Measurements from ENCODE around the gene GRB7.
A peak's percentile ranks its signal among the peaks of the same experiment; 100 is the strongest.
"Not testable (repeated sequence)": the region's sequence is repeated elsewhere in the genome, so short reads cannot be mapped to it uniquely, and the experiment has no call there.

The GRB7 gene

DNA sequence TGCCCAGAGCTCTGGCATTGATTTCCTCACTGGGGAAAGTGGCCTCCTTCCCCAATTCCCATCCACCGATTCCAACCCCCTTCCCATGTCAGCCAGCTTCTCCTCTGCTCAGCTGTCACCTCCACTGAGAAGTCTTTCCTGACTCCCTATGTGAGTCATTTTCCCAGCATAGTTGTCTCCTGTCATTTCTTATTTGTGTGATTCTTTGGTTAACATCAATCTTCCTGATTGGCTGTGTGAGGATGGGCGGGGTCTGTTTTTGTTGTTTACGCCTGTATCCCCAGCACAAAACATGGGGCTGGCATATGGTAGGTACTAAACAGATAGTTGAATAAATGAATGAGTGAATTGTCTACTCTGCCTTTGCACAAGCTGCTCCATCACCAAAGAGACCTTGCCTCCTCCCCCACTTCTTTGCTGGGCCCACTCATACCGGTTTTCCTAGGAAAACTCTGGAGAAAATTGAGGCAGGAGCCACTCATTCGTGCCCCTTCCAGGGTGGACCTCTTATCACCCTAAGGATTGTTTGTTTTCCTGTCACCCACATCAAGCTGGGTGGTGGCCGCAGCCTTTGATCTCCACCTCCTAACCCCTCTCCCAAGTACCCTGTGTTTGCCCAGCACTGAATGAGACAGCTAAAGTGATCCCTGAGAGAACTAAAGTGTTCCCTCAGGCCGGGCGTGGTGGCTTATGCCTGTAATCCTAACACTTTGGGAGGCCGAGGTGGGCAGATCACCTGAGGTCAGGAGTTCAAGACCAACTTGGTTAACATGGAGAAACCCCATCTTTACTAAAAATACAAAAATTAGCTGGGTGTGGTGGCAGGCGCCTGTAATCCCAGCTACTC lies 1.2 kb upstream of the GRB7 start:
- no peak for DNase-seq

DNA sequence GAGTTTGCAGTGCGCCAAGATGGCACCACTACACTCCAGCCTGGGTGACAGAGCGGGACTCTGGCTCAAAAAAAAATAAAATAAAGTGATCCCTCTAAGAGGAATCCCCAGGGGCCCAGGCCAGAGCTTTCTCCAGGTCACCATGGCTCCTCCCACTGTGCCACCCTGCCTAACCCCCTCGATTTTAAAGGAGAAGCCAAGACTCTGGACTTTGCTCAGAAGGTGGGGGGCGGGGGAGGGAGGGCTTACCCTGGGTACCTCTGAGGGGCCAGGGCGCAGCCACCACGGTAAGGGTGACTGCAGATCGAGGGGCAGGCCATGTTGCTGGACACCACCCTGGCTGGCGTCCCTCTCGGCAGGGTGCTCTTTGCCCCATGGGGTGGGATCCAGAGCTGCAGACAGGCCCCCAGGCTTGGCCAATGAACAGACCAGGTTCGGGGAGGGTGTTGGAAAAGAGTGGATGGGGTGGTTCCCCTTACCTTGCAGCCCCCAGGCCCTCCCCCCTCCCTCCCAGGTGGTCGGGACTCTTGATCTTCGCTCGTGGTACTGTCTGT lies 455 bp upstream of the GRB7 start:
- DNase-seq = no peak

DNA sequence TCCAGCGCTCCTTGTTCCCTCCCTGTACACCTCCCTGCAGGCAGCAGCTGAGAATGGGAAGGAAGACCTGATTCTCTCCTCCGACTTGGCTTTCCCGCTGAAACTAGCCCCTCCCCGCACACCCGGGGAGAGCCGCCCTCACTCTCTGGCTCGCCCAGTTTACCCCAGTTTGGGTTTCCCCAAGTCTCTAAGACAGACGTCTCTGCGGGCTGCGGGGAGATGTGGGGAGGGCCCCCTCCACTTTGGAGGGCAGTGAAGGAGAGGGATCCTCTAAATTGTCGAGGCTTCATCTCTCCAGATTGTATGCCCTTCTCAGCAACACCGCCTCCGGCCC lies 797 bp downstream of the GRB7 start:
- no peak for DNase-seq

DNA sequence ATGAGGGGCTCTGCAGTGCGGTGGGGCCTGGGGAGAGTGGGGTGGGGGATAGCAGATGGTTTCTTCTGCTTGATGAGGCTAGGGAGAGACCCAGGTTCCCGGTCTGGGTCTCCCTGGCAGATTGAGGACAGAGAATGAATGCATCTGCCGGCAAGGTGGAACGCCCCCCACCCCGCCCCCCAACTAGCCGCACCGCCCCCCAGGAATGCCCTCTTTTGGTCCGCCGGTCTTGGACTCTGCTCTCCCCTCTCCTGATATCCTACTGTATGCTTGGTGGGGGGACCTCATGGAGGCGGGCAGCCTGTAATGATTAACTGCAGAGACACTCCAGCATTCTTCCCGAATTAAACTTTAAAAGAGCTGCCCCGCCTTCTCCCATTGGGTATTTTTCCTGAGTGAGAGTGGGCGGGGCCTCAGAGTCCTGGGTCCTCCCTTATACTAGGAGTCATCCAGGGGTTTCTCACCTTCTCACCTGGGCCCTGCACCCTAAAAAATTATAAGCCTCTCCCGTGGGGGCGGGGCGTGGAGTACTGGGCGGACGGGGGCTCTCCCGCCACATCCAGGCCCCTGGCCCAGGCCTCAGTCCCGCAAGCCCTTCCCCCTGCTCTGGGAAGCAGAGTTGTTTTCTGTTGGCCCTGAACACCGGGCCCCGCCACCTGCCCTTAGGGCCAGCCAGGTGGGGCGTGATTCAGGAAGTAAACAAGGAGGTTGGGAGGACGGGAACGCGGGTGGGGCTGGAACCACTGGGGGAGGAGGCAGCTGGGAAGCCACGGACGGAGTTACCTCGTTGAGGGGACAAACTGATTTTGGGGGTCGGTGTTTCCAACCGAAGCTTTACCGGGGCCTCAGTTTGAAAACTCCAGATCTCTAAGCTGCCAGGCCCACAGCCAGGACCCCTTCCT lies 1.5 kb downstream of the GRB7 start:
- DNase-seq = peak; percentile 26

DNA sequence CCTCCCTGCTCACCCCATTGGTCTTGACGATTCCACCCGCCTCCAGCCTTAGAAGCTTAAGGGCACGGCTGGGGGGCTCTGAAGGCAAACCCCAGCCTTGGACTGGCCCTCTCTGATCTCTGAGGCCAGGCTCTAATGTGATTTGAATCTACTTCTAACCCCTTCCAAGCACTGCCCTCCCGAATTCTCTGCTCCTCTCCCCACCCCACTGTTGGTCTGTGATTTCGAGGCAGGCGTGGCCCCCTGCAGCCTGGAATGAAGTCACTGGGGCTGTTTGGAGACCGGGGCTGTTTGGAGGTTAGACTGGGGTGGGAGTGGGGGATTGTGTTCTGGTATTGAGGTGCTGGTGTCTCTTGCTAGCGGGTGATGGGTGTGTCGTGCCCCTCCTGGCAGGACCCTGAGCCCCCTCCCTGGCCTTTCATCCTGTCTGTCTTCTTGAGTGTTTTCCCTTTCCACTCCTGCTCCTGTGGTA lies 2.2 kb downstream of the GRB7 start:
- DNase-seq = no peak

DNA sequence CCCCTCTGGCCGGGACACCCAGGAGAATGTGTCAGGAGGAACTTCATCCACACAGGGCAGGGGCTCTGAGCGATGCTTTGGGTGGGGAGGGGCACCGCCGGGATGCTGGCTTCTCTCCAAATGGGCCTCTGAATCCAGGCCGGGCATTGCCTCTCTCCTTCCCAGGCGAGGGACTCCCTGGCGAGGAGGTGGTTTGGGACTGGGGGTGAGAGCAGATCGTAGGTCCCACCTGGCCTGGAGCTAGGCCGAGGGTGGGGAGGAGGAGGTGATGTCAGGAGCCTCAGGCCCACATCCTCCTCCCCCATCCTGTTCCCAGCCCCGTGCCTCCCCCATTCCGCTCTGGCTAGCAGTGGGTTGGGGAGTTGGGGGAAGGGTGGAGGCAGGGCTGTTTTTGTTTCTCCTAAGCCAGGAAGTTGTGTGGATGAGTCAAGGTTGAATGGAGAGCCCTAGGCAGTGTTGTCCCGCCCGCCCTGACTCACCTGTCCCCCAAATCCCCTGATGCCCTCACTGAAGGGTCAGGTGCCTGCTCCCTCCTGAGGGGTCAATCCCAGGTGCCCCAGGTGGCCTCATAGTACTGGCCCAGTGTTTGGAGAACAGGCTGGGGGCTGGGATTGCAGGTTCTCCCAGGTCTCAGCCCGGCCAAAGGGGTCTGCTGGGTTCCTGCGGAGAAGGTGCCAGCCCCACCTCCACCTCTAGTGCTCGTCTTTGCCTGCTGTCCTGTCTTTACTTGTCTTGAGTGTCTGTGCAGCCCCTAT lies 2.8 kb downstream of the GRB7 start:
- DNase-seq = peak; percentile 41

DNA sequence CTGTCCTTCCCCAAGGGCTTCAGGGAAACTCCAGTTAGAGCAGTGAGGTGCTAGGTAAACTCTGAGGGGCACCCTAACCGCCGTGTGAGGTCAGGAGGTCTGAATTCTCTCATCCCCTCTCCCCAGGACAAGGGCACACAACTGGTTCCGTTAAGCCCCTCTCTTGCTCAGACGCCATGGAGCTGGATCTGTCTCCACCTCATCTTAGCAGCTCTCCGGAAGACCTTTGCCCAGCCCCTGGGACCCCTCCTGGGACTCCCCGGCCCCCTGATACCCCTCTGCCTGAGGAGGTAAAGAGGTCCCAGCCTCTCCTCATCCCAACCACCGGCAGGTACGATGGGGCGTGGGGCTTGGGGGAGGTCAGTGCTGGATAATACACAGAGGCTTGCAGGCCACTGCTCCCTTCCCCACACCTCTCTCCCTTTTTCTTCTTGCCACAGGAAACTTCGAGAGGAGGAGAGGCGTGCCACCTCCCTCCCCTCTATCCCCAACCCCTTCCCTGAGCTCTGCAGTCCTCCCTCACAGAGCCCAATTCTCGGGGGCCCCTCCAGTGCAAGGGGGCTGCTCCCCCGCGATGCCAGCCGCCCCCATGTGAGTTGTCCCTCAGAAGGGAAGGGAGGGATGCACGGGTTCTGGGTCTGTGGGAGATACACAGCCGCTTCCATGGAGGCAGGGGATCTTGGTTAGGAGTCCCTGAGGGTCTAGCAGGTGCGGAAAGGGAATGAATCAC lies 4.6 kb downstream of the GRB7 start:
- no peak for DNase-seq

DNA sequence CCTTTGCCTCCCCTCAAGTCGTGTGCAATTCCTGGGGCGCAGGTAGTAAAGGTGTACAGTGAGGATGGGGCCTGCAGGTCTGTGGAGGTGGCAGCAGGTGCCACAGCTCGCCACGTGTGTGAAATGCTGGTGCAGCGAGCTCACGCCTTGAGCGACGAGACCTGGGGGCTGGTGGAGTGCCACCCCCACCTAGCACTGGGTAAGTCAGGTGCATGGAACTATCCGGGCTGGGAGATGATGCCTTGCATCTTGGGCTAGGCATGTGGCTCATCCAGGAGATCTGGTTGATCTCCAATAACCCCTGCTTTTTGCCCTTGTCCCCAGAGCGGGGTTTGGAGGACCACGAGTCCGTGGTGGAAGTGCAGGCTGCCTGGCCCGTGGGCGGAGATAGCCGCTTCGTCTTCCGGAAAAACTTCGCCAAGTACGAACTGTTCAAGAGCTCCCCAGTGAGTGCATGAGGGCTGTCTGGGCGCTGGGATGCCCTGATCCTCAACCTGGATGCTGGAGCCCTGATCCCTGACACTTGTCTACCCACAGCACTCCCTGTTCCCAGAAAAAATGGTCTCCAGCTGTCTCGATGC lies 5.2 kb downstream of the GRB7 start:
- no peak for DNase-seq

DNA sequence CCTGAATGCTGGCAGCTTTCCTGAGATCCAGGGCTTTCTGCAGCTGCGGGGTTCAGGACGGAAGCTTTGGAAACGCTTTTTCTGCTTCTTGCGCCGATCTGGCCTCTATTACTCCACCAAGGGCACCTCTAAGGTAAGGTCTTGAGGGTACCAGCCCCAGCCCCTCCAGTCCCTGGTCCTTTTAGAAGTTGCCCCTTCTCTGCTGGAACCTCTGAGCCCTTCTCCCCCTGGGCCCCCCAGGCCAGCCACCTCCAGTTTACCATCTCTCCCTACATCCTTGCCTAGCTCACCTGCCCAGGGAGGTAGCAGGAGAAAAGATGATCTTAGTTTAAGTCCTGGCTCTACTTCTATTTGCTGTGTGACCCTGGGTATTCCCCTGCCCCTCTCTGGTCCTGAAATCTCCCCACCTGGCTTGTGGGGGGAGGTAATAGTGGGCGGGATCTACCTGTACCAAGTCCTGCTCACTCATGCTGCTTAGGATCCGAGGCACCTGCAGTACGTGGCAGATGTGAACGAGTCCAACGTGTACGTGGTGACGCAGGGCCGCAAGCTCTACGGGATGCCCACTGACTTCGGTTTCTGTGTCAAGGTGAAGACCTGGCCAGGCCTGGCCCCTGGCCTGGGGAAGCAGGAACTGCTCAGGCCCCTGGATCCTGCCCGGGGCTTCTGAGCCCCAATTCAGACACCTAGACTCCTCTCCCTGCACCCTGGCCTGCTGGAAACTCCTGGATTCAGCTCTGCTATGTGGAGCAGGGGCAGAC lies 6.5 kb downstream of the GRB7 start:
- DNase-seq = no peak

DNA sequence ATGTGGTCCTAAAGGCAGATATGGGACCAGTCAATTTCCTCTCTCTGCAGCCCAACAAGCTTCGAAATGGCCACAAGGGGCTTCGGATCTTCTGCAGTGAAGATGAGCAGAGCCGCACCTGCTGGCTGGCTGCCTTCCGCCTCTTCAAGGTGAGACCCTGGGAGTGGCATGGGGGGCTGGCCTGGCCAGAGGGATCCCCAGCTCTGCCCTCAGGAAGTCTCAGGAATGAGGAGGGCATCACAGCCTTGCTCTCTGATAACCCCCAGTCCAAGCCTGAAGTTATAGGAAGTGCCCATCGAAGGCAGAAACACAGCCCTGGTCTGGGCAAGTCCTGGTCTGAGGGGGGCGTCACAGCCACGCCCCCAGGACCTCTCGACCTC lies 7.1 kb downstream of the GRB7 start:
- DNase-seq = no peak

DNA sequence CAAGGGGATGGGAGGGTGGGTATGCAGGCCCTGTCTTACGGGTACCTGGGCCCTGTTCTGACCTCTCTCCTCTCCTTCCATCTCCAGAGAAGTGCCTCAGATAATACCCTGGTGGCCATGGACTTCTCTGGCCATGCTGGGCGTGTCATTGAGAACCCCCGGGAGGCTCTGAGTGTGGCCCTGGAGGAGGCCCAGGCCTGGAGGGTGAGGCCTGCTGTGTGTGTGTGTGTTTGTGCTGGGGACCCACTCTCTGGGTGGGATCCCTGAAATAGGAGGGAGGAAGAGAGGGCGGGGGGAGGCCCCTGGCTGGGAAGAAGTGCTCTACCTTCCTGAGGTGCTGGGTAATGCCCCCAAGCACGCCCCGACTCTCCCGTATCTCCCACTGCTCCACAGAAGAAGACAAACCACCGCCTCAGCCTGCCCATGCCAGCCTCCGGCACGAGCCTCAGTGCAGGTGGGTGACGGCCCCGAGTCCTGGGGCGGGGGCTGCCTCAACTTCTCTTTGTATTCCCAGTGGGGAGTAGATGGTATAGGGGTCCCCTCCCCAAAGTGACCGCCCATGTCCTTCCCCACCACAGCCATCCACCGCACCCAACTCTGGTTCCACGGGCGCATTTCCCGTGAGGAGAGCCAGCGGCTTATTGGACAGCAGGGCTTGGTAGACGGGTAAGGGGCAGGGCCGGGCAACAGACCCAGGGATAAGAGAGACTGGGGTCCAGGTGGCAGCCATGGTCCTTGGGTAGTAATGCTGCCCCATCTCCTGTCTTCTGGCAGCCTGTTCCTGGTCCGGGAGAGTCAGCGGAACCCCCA lies 7.8 kb downstream of the GRB7 start:
- DNase-seq = no peak

DNA sequence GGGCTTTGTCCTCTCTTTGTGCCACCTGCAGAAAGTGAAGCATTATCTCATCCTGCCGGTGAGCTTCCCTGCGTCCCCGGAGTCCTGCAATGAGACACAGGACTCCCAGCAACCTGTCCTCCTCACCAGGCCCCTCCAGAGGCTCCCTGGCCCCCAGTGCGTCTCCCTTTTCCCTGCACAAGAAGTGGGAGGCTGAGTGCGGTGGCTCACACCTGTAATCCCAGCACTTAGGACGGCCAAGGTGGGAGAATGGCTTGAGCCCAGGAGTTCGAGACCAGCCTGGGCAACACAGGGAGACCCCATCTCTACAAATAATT lies 8.4 kb downstream of the GRB7 start:
- DNase-seq = no peak

DNA sequence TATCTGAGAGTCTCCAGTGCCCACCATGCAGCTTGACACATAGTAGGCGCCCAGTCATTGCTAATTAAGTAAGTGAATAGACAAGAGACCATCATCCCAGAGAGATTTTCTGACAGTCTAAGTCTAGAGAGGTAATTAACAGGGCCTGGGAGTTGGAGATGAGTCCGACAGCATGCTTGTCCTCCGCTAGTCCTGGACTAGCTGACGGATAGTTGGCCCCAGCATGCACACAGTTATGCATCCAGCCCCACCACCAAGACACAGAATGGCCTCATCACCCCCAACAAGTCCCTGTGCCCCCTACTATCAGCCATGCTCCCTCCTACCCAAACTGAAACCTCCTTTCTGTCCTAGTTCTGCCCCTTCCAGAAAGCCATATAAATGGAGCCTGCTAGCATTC lies 10.0 kb downstream of the GRB7 start:
- no peak for DNase-seq

DNA sequence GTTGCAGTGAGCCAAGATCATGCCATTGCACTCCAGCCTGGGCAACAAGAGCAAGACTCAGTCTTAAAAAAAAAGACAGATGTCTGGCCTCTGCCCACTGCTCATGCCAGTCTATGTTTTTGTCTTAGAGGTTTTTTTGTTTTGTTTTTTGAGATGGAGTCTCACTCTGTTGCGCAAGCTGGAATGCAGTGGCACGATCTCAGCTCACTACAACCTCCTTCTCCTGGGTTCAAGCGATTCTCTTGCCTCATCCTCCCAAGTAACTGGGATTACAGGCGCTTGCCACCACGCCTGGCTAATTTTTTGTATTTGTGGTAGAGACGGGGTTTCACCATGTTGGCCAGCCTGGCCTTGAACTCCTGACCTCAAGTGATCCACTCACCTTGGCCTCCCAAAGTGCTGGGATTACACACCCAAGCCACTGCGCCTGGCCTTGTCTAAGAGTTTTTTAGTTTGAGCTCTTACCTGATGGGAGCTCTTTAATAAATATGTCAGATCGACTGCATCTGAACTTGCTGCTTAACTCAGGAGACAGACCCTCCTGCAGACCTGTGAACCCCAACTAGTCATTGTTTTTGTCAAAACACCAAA lies 10.8 kb downstream of the GRB7 start:
- DNase-seq = not testable (repeated sequence)

DNA sequence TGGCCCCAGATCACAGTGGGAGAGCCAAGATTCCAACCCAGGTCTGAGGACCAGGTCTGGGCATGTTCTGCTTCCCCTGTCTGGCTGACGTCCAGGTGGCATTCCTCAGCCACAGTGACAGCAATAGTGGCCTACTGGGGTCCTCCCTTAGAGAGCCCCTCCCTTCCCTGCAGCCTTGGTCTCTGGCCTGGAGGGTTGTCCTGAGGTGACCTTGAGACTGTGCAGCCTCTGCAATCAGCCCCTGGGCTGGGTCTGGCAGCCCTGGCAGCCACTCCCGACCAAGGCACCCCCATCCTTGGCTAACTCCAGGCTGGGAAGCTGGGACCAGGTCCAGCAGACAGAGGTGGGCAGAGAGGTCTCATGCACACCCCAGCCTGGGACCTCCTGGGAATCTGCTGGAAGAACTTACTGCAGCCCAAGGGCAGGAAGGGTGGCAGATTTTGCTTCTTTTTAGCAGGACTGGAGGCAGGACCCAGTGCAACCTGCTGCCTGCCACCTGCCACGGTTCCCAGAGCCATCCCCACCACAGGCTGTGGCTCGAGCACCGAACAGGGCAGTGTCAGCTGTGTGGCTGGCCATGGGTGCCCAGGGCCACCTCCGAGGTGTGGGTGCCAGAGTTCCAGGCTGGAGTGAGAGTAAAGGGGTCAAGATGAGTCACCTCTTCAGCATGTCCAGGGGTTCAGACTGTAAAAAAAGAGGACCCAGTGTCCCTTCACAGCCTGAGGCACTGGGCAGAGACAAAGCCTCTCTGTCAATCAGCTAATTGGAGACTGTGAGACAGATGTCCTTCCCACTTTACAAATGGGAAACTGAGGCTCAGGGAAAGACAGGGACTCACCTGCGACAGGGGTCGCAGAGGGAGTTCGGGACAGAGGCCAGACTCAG lies 12.6 kb downstream of the GRB7 start:
- no peak for DNase-seq

DNA sequence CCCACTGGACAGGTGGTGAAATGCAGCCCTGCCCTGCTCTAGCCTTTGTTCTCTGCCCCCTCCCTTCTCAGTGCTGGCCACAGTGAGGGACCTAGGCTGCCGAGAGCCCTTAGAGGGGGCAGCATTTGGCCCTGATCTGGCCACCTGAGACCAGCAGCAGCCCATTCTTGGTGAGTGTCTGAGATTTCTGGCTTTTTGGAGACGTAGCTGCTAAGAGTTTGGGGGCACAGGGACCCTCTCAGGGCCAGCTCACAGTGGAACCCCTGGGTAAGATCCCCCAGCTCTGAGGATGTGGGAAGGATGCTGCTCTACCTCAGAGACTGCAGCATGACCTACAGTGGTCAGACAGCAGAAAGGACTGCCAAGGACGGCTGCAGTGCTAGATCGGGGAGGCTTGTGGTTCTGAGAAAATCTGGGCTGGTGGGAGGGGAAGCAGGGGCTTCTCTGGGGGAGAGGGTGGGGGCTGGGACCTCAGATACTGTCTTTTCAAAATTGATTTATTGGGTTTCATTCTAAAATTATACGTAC lies 13.3 kb downstream of the GRB7 start:
- DNase-seq = no peak

DNA sequence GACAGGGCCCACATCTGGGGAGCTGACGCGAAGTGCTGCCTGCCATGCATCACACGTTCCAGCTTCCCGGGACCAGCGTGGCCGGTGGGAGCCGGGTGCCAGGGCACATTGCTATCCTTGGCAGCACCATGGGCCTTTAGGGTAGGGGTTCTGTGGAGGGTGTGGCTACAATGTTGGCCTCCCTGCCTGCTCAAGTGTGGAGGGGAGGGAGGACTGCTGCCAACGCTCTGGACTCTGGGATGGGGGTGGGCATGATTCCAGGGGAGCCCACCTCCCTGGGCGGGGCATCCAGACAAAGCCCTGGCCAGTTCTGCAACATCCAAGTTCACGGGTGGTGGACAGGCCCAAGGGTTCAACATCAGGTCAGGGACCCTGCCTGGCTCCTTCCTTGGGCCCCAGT lies 13.9 kb downstream of the GRB7 start:
- no peak for DNase-seq

DNA sequence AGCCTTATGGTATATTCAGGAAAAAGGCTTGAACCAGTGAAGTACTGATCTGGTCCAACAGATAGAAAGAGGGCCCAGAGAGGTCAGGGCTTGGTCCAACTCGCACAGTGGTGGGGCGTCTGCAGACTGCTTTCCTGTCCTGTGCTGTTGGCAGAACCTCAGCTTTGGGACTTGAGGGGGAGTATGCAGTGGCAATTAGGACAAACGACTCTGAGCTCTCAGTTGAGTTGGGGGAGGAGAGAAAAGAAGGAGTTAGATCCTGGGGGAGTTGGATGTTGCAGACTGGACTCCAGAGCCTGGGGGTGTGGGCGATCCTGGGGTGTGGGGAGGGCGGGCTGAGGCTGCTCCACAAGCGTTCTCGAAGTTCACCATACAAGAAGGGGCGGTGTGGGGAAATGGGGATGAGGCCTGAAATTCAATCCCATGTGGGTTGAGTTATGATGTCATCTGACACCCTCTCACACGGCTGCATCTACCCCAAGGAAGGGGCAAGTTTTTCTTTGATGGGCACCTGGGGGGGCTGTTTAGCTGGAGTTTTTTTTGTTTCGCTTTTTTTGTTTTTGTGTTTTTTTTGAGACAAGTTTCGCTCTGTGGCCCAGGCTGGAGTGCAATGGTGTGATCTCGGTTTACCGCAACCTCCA lies 14.6 kb downstream of the GRB7 start:
- no peak for DNase-seq
